ENCODE data around the gene HOXA1. TPM values are rescaled to one million over a fixed set of nuclear protein-coding genes. Genes with fewer than 3 reads are reported as not detected.
A peak's percentile ranks its signal among the peaks of the same experiment; 100 is the strongest.

HOXA1 gene
- total and polyA plus RNA-seq, 2 of the 4 experiments (the other 2 are of a cell fraction), result 0.54 to 1.8 TPM

DNA sequence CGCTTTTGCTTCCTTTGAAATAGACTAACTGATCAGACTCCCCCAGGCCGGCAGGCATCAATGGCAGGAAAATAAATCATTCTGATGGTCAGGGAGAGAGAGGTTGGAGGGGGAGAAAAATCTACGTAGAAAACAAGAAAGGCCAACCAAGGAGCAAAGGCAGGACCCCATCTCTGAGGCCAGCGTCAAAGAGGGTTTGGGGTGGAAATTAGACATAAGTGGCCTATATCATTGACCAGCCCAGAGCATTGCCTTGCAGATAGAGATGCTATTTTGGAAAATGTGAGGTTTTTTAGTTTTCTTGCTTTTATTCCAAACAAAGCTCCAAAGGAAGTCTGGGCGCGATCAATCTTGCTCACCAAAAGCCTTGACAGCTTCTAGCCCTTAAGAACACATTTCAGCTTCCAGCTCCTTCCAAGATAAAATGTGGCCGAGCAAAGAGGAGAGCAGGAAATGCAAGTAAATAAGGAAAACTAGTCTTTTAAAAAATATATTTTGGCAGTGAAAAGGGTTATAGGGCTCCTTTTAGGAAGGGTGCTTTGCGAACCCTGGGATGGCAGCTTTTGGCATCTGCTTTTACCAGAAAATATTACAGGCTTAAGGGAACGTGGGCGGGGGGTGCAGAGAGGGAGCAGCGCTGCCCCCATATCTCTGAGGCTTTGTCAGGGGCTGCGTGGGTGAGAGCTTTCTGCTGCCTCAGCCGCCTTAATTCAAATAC lies 8.7 kb upstream of the HOXA1 start:
- Histone ChIP-seq H3K9me1 (ENCODE audit: insufficient read depth, low read length) (peaks cover 5% of the 10 kb centered on the region; the same call in 1 of the 2 replicates), H3K4me2 (ENCODE audit: low read depth, low read length) (peak overlapping the region; percentile 96), H4K8ac (ENCODE audit: low read depth in 2 of 2, low read length in 2 of 2) (peak overlapping the region; percentile 20 to 84), H3K27ac (ENCODE audit: insufficient read depth, low read length) (peak overlapping the region; percentile 96), H3K14ac (replicated peaks; ENCODE audit: low read depth, low read length) (peak overlapping the region; percentile 81), H2AK9ac (replicated peaks; ENCODE audit: low read depth, low read length, poor library complexity) (peak overlapping the region; percentile 35), H4K5ac (ENCODE audit: low read depth, low read length) (peak overlapping the region; percentile 8), H3K9me3 (ENCODE audit: control insufficient read depth, insufficient read depth, low read length) (no peaks in the 10 kb centered on the region), H3K9ac (ENCODE audit: low read depth, low read length) (peak overlapping the region; percentile 93), H3K27me3 (ENCODE audit: control insufficient read depth, insufficient read depth, low read length) (no peaks in the 10 kb centered on the region), H4K91ac (ENCODE audit: insufficient read depth, low read depth, low read length) (peak overlapping the region; percentile 86), H3K18ac (ENCODE audit: low read depth, low read length) (peak overlapping the region; percentile 84), H2BK120ac (ENCODE audit: low read depth, low read length) (peak overlapping the region; percentile 84), H2BK5ac (ENCODE audit: low read depth, low read length, poor library complexity, severe bottlenecking) (peak overlapping the region; percentile 95), H2BK15ac (ENCODE audit: low read depth, low read length) (peak overlapping the region; percentile 80), H2BK20ac (ENCODE audit: low read depth, low read length) (peak overlapping the region; percentile 82; the same call in 1 of the 2 replicates), H2AK5ac (ENCODE audit: low read depth, low read length) (peak overlapping the region; percentile 36; the same call in 1 of the 2 replicates), H2AFZ (replicated peaks; ENCODE audit: low read length, poor library complexity) (peak overlapping the region; percentile 2), H3K56ac (ENCODE audit: extremely low read depth, insufficient read depth, low read length) (peak overlapping the region; percentile 76), H3K4me3 (ENCODE audit: insufficient read depth, low read depth, low read length) (no peak overlapping the region), H3K79me1 (ENCODE audit: low read depth in 1 of 2, low read length in 2 of 2) (peaks cover 0 to 26% of the 10 kb centered on the region in 2 experiments; a peak in 2 of 4 replicates), H4K20me1 (ENCODE audit: insufficient read depth, low read length) (peaks cover 5% of the 10 kb centered on the region; the same call in 1 of the 2 replicates), H3K4me1 (ENCODE audit: control insufficient read depth, insufficient read depth, low read length) (peaks cover 43% of the 10 kb centered on the region), H3K36me3 (ENCODE audit: control insufficient read depth, insufficient read depth, low read length) (peaks cover 10% of the 10 kb centered on the region; the same call in 1 of the 2 replicates), H3K4ac (ENCODE audit: low read depth, low read length) (peak overlapping the region; percentile 91), H3K23ac (ENCODE audit: low read depth, low read length) (peak overlapping the region; percentile 96)
- TF ChIP-seq CHD1 (IDR thresholded peaks at IDR 0.05; ENCODE audit: low read depth, low read length) (no peak), RAD21 (IDR thresholded peaks at IDR 0.05; ENCODE audit: low read length) (no peak), RCOR1 (IDR thresholded peaks at IDR 0.05; ENCODE audit: insufficient replicate concordance, low read length) (no peak), POLR2A (IDR thresholded peaks at IDR 0.05; ENCODE audit: low read depth, low read length) (peak; percentile 19; the same call in 1 of the 2 replicates), FOS (IDR thresholded peaks at IDR 0.05; ENCODE audit: low read depth, low read length) (no peak), NFE2L2 (IDR thresholded peaks at IDR 0.05; ENCODE audit: low read depth, low read length) (no peak)
- TF ChIP-seq, protein P1, sequence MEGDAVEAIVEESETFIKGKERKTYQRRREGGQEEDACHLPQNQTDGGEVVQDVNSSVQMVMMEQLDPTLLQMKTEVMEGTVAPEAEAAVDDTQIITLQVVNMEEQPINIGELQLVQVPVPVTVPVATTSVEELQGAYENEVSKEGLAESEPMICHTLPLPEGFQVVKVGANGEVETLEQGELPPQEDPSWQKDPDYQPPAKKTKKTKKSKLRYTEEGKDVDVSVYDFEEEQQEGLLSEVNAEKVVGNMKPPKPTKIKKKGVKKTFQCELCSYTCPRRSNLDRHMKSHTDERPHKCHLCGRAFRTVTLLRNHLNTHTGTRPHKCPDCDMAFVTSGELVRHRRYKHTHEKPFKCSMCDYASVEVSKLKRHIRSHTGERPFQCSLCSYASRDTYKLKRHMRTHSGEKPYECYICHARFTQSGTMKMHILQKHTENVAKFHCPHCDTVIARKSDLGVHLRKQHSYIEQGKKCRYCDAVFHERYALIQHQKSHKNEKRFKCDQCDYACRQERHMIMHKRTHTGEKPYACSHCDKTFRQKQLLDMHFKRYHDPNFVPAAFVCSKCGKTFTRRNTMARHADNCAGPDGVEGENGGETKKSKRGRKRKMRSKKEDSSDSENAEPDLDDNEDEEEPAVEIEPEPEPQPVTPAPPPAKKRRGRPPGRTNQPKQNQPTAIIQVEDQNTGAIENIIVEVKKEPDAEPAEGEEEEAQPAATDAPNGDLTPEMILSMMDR (conservative IDR thresholded peaks at IDR 0.05; ENCODE audit: low read depth, low read length), result no peak
- TF ChIP-seq, protein P2, sequence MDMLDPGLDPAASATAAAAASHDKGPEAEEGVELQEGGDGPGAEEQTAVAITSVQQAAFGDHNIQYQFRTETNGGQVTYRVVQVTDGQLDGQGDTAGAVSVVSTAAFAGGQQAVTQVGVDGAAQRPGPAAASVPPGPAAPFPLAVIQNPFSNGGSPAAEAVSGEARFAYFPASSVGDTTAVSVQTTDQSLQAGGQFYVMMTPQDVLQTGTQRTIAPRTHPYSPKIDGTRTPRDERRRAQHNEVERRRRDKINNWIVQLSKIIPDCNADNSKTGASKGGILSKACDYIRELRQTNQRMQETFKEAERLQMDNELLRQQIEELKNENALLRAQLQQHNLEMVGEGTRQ (IDR thresholded peaks at IDR 0.05; ENCODE audit: low read depth, low read length), result no peak
- dilution Hi-C loops (cut with HindIII; ENCODE audit: low sequenced_read_pairs, unreplicated experiment) (no loop called here), in situ Hi-C loops (cut with MboI; ENCODE audit: low sequenced_read_pairs) (loop anchor here (5.0 to 10.0 kb wide), 4 partner anchors 38 to 1242 kb away; partner anchors contain the start of gene HOXA5), intact Hi-C loops (cut with micrococcal nuclease) (loop anchor here (1.0 kb wide), 1 partner anchor 11 kb away; no protein-coding TSS in a partner anchor)
- ATAC-seq (ENCODE audit: low read depth) (no peak), DNase-seq (peak; percentile 78)
- BruUV-seq (replicated peaks), result no TSS peak
- 13% methylated on average over 3 of the region's 13 CpGs; no CpG with 5 or more reads in 1 of the 2 experiments for WGBS, 2 experiments (ENCODE audit: extremely low coverage in 2 of 2, insufficient read length in 1 of 2)
- POLR2A ChIA-PET (ENCODE audit: unreplicated experiment), result interaction anchor here (0.7 kb wide), 1 partner anchor 15 kb away, joined by 3 read pairs; no protein-coding TSS in a partner anchor
- CTCF ChIA-PET, result interaction anchor here (0.8 to 1.7 kb wide), 2 partner anchors 18 to 247 kb away, joined by 3 to 5 read pairs; no protein-coding TSS in a partner anchor

Data from IMR-90 (cell line).